GM03348 (cell line): ENCODE results near the gene SIMC1.

Experiments
- DNase-seq: peaks from one replicate; pipeline ENCODE4 v3.0.0; 2012; ENCODE audit warnings: low spot score

Gene SIMC1

GRCh38 chr5:176317534-176318374 lies 79.5 kb downstream of the SIMC1 start:
- no peak for DNase-seq

GRCh38 chr5:176319827-176320554 lies 81.8 kb downstream of the SIMC1 start:
- DNase-seq, result peak; percentile 16

- DNase-seq, result no peak
Measured at GRCh38 chr5:176320577-176320976, 82.4 kb downstream of the SIMC1 start.

DNA sequence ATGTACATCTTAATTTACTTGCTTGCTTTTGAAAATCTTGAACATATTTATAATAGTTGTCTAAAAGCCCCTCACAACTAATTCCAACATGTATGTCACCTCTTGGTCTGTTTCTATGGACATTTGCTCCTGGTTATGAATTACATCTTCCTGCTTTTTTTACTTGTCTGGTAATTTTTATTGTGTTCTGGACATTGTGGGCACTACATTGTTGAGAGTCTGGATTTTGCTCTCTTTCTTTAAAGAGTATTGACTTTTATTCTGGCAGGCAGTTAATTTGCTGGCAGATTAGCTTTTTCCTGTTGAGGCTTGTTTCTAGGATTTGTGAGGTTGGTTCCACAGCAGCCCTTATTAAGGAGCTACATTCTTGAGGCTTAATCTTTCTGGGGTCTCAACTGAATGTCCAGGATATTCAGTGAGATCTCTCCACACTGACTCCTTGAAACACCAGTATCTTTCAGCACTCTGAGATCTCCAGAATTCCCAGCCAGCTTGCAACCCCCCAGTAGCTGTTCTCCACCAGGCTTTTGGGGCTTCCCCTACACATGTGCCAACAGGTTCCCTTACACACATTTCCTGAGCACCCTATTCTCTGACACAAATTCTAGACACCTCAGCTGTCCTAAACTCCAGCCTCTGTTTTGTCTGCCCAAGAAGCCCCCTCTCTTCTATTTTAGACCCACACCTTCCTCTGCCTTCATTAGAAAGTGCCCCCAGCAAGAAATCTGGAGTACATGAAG lies 96.0 kb downstream of the SIMC1 start:
- no peak for DNase-seq

DNA sequence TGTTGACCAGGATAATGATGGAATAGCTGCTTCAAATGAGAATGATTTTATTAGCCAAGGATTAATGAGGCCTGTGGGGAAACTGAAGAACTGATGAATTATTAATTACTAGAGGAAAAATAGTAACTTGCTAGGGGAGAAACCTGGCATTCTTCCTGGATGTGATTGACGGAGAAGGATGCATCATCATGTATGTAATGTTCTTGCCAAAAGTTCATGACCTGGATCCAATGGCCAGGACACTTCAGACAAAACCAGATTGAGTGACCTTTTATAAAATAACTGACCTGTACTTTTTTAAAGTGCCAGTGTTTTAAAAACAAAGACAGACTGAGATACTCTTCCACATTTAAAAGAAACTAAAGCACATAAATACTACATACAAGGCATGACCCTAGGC lies 99.7 kb downstream of the SIMC1 start:
- DNase-seq, result no peak

GRCh38 chr5:176339304-176339703 lies 101.1 kb downstream of the SIMC1 start:
- DNase-seq, result no peak

- DNase-seq, result no peak
Measured at GRCh38 chr5:176341325-176342157, 103.3 kb downstream of the SIMC1 start.

GRCh38 chr5:176342158-176342483 lies 103.9 kb downstream of the SIMC1 start:
- no peak for DNase-seq

DNA sequence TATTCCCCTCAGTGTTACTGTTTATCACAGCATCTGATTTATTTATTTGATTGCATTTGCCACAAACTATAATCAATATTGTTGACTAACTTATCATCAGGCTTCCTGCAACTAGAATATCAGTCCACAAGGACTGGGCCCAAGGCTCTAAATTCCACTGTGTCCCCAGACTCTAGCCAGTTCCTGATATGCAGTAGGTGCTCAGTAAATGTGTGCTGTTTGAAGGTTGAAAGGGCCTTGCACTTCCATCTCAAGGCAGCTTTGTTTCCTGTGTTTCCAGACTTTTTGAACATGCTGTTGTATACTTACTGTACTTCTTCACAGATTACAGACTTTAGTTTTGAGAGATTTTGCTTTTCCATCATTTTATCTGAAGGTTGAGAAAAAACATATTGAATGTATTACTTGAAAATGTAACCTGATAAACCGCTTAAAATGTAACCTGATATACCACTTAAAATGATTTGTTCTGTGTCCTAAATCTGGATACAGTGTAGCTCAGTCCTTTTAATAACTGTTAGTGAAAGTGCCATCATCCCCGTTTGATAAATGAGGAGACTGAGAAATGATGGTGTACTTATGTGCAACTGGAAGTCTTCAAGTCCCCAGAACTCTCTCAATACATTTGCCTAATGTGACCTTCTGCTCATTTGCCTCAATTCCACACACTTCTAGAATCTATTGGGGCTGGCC lies 104.7 kb downstream of the SIMC1 start:
- DNase-seq, result no peak

DNA sequence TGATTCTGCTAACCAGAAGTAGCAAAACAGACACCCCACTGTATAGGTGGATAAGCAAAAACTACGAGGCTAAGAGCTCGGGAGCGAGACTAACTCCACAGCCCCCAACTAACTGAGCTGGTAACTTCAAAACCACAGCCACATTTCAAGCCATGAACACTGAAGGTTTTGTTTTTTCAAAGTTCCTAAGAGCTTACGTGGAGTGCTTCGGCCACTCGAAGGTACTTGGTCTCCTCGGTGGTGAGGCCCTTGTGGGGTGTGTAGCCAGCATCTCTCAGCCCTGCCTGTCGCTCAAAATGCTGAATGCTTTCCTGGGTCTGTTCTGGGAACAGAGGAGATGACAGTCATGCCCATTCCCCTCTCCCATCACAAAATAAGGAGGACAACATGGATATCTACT lies 112.2 kb downstream of the SIMC1 start:
- DNase-seq, result no peak

GRCh38 chr5:176352116-176352878 lies 114.1 kb downstream of the SIMC1 start:
- no peak for DNase-seq

GRCh38 chr5:176353533-176353932 lies 115.3 kb downstream of the SIMC1 start:
- DNase-seq, result no peak

DNA sequence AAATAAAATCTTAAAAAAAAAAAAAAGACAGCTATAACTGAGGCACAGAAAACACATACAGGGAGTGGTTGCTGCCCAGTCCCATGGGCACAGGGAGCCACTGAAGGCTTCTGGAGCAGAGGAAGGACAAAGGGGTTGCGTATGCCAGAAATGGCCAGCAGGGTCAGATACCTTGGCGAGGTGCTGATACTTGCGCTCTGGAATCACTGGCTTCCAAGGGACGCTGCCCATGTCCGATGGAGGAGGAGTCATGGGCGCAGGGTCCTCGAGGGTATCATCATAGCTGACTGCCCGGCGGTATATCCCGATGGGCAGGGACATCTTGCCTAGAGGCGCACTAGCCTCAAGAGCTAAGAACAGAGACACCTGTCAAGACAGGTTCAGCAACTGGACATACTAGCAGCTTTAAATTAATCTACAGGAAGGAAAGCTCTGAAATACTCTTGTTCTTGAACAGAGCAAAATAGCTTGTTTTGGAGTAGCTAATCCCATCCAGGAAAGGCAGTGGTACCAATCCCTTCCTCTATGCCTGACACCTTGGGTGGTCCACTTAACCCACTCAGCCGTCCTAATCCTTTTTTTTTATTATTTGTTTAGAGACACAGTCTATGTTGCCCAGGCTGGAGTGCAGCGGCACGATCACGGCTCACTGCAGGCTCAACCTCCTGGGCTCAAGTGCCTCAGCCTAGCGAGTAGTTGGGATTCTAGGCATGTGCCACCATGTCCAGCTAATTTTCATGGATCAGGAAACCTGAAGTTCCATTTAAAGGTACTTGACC lies 117.4 kb downstream of the SIMC1 start:
- DNase-seq, result no peak

GRCh38 chr5:176356179-176356566 lies 117.9 kb downstream of the SIMC1 start:
- no peak for DNase-seq

DNA sequence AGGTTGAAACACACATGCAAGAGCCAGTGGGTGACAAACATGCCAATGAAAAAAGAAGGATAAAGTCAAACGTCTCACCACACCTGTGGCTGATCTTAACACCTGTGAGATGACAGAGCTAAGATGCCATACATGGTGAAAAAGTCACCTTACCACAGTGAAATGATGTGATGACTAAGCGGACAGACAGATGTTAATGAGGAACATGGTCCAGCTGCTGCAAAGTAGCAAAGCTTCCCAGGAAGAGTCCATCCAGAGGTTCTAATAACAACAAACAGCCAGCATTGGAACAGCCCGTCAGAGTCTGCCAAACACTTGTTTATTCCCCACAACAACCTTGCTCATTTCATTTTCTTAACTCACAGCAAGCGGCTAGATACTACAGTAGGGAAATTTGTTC lies 121.4 kb downstream of the SIMC1 start:
- no peak for DNase-seq

- DNase-seq, result no peak
Measured at GRCh38 chr5:176360894-176361436, 122.7 kb downstream of the SIMC1 start.

DNA sequence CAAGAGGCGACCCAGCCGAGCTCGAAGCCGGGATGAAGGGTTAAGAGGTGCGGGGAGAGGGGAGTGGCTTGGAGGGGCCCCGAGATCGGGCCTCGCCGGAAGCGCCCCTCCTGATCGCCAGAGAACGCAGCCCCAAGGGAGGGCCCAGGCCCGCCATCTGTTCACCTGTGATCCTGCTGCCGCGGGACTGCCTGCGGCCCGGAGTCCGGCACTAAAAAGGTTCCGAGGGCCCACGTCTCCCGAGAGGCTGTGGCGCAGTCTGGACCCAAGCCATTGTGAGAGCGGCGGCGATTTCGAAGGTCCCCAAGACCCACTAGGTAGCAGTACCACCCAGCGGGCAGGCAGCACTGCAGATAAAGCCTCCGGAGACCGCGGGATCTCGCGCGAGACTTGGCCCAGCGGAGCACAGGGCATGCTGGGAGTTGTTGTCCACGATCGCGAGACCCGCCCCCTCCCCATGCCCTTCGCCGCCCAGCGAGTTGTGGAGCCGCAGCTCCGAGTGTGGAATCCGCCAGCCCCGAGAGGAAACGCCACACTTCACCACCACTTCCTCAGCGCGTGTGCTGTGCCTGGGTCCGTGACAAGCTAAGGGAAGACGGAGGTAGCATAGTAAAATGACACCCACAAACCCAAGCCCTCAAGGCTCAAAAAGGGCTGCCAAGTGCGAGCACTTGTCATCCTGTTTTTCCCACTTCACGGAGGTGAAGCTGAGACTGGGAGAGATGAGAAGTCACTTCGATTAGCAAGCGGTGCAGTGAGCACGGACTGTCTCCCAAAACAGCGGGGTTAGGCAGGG lies 123.4 kb downstream of the SIMC1 start, which contains the start of gene KIAA1191:
Gene KIAA1191 (minus strand): TSS at position 328 of the 796 bp plus-strand sequence. CDS start 2,256 bp downstream, outside the sequence.
- peak; percentile 96 for DNase-seq

GRCh38 chr5:176362233-176362490 lies 123.9 kb downstream of the SIMC1 start:
- DNase-seq, result no peak
